OCI-LY7 (cell line): ENCODE measurements around the gene GID4. TPM values are rescaled to one million over a fixed set of nuclear protein-coding genes. Genes with fewer than 3 reads are reported as not detected.

Experiments used
- BruUV-seq: library from RNA; stranded (reverse); fragments of 400-500 nt; replicated peaks from 2 replicates; lab custom pipeline; 2021; lab: Mats Ljungman, UMichigan
- CTCF ChIA-PET: fragments of 300-600 bp; sonication (Branson Sonifier 250); formaldehyde crosslinking; loops from one replicate; lab custom pipeline; 2022; ENCODE audit warnings: antibody characterized with exemption; ENCODE audit not compliant: unreplicated experiment; lab: Charles Lee
- POLR2A ChIA-PET: fragments of 300-600 bp; sonication (Branson Sonifier 250); formaldehyde crosslinking; loops from one replicate; lab custom pipeline; 2022; ENCODE audit warnings: antibody characterized with exemption; lab: Charles Lee
- DNase-seq: peaks from one replicate; pipeline ENCODE4 v3.0.0-alpha.2; 2015; ENCODE audit warnings: low spot score
- H2AFZ ChIP-seq: fragments of 200-600 bp; sonication (generic), shearing (Covaris generic); 2 replicates; pipeline ENCODE4 v1.6.1; 2014; ENCODE audit warnings: mild to moderate bottlenecking, antibody characterized with exemption, low read length, moderate library complexity
- H3K27ac ChIP-seq: fragments of 200-600 bp; sonication (generic); 2 replicates; pipeline ENCODE4 v1.5.1; 2014; ENCODE audit warnings: mixed run types, low read depth, mild to moderate bottlenecking, moderate library complexity, low read length, inconsistent platforms; ENCODE audit not compliant: poor library complexity, severe bottlenecking
- H3K36me3 ChIP-seq: fragments of 200-600 bp; sonication (generic); 2 replicates; pipeline ENCODE4 v1.6.1; 2014; ENCODE audit warnings: mild to moderate bottlenecking, antibody characterized with exemption, low read length, moderate library complexity, mixed read lengths; ENCODE audit not compliant: insufficient read depth
- H3K4me1 ChIP-seq: fragments of 200-600 bp; sonication (generic); 2 replicates; pipeline ENCODE4 v1.5.1; 2014; ENCODE audit warnings: mild to moderate bottlenecking, low read length; ENCODE audit not compliant: insufficient read depth, poor library complexity, severe bottlenecking
- H3K4me2 ChIP-seq: fragments of 200-600 bp; sonication (generic); 2 replicates; pipeline ENCODE4 v1.6.1; 2014; ENCODE audit warnings: mild to moderate bottlenecking, low read length
- H3K4me3 ChIP-seq: fragments of 200-600 bp; sonication (generic); 2 replicates; pipeline ENCODE4 v1.5.1; 2014; ENCODE audit warnings: mild to moderate bottlenecking, low read depth, low read length; ENCODE audit not compliant: poor library complexity, severe bottlenecking
- H3K79me2 ChIP-seq: fragments of 200-600 bp; sonication (generic); 2 replicates; pipeline ENCODE4 v1.6.1; 2016; ENCODE audit warnings: low read depth, mild to moderate bottlenecking, low read length, moderate library complexity, mixed read lengths; ENCODE audit not compliant: insufficient read depth
- H3K9me2 ChIP-seq: fragments of 200-600 bp; sonication (generic); 2 replicates; pipeline ENCODE4 v1.6.1; 2016; ENCODE audit warnings: mild to moderate bottlenecking, low read length, mixed read lengths; ENCODE audit not compliant: insufficient read depth
- H3K9me3 ChIP-seq: fragments of 200-600 bp; sonication (generic); 2 replicates; pipeline ENCODE4 v1.6.1; 2014; ENCODE audit warnings: mild to moderate bottlenecking, mixed run types, low read length, mixed read lengths
- H4K20me1 ChIP-seq: fragments of 200-600 bp; sonication (generic); 2 replicates; pipeline ENCODE4 v1.6.1; 2014; ENCODE audit warnings: mild to moderate bottlenecking, antibody characterized with exemption, low read length, moderate library complexity, mixed read lengths; ENCODE audit not compliant: insufficient read depth
- EZH2phosphoT487 ChIP-seq: fragments of 200-600 bp; sonication (generic); IDR thresholded peaks from 2 replicates; pipeline ENCODE4 v1.6.1; 2018; ENCODE audit warnings: low read depth, borderline replicate concordance, mild to moderate bottlenecking, mixed run types, antibody characterized with exemption, low read length, moderate library complexity, mixed read lengths
- intact Hi-C: fragments of 100-400 bp; cut with micrococcal nuclease; formaldehyde crosslinking; loops from one replicate; pipeline ENCODE4 v1.10.0; 2022; ENCODE audit not compliant: unreplicated experiment
- total RNA-seq, 2 experiments: library from RNA; depleted of rRNA in 1 of 2; stranded (reverse); fragments of >200 nt in 1 of 2; shearing (Covaris generic) in 1 of 2; gene quantifications; 2 replicates each; pipeline ENCODE4 v1.2.3, GENCODE V29; 2014 to 2022
- TF ChIP-seq, protein P1 (sequence below): fragments of 200-600 bp; sonication (generic); conservative IDR thresholded peaks from 2 replicates; pipeline ENCODE4 v1.5.1; 2014; ENCODE audit warnings: mild to moderate bottlenecking, antibody characterized with exemption, low read length, moderate library complexity, mixed read lengths

GID4 gene
- total RNA-seq, 2 experiments from 2014 or later: 5.1 to 11.8 TPM

- H3K4me3 ChIP-seq: peak overlapping the region; percentile 82
- TF ChIP-seq EZH2phosphoT487: no peak
- TF ChIP-seq, protein P1, sequence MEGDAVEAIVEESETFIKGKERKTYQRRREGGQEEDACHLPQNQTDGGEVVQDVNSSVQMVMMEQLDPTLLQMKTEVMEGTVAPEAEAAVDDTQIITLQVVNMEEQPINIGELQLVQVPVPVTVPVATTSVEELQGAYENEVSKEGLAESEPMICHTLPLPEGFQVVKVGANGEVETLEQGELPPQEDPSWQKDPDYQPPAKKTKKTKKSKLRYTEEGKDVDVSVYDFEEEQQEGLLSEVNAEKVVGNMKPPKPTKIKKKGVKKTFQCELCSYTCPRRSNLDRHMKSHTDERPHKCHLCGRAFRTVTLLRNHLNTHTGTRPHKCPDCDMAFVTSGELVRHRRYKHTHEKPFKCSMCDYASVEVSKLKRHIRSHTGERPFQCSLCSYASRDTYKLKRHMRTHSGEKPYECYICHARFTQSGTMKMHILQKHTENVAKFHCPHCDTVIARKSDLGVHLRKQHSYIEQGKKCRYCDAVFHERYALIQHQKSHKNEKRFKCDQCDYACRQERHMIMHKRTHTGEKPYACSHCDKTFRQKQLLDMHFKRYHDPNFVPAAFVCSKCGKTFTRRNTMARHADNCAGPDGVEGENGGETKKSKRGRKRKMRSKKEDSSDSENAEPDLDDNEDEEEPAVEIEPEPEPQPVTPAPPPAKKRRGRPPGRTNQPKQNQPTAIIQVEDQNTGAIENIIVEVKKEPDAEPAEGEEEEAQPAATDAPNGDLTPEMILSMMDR: no peak
- no peaks in the 10 kb centered on the region for H3K9me3 ChIP-seq
- H3K9me2 ChIP-seq: no peaks in the 10 kb centered on the region
- POLR2A ChIA-PET: interaction anchor here (1.0 to 1.2 kb wide), 2 partner anchors 8 to 65 kb away, joined by 3 read pairs; partner anchors contain the start of genes DRC3 and TOM1L2
- intact Hi-C loops: loop anchor here (5.0 kb wide), 1 partner anchor 215 kb away; no protein-coding TSS in a partner anchor
- peak overlapping the region; percentile 92 for H3K4me2 ChIP-seq
- CTCF ChIA-PET: no interaction called here
- BruUV-seq: no TSS peak
- H3K27ac ChIP-seq: peak overlapping the region; percentile 49
- peaks cover 72% of the 10 kb centered on the region; the same call in 1 of the 2 replicates for H3K79me2 ChIP-seq
- peak; percentile 48 for DNase-seq
- H3K36me3 ChIP-seq: no peaks in the 10 kb centered on the region; the same call in 1 of the 2 replicates
- no peaks in the 10 kb centered on the region; the same call in 1 of the 2 replicates for H4K20me1 ChIP-seq
- no peak overlapping the region for H2AFZ ChIP-seq
- H3K4me1 ChIP-seq: peaks cover 45% of the 10 kb centered on the region
These were observed 1.7 kb upstream of the GID4 start for GRCh38 chr17:18037486-18037885.

DNA sequence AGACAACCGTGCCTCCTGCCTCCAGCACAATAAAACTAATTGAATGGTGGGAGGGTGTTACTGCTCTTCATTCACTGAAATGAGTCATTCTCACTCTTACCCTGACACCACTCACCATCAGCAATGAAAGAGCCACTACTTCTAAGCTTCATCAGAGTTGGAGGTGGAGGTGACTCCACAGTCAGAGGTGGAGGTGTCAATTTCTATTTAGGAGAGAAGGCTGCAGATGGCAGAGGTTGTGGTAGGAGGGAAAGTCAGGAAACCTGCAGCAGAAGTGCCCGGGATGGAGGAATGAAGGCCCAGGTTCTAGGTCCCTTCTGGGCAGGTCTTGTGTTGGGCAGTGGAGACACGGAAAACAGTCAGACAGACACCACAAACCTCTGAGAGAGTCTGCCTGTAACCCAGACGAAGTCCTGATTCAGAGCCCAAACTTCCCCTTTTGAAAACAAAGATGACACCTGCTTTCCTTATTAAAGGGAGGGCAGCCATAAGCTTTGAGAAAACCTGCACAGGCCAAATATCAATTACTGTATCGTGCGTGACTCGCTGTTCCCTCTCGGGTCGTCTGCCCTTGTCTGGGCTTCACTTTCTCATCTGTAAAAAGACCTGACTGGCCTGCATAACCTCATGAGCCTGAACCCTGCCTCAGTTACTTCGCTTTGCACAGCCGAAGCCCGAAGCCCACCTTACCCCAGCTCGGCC is 908 bp upstream of the GID4 start:
- Histone ChIP-seq H2AFZ (peak overlapping the region; percentile 68; the same call in 1 of the 2 replicates), H3K9me3 (no peaks in the 10 kb centered on the region), H3K36me3 (no peaks in the 10 kb centered on the region; the same call in 1 of the 2 replicates), H4K20me1 (no peaks in the 10 kb centered on the region; the same call in 1 of the 2 replicates), H3K79me2 (peaks cover 64% of the 10 kb centered on the region; the same call in 1 of the 2 replicates), H3K27ac (peak overlapping the region; percentile 49), H3K9me2 (no peaks in the 10 kb centered on the region), H3K4me3 (peak overlapping the region; percentile 82), H3K4me1 (peaks cover 45% of the 10 kb centered on the region), H3K4me2 (peak overlapping the region; percentile 92)
- no TSS peak for BruUV-seq
- CTCF ChIA-PET: no interaction called here
- POLR2A ChIA-PET: interaction anchor here (0.5 to 1.2 kb wide), 3 partner anchors 9 to 486 kb away, joined by 3 to 5 read pairs (median 3); partner anchors contain the start of genes DRC3 and TOM1L2
- TF ChIP-seq, protein P1: no peak
- no peak for TF ChIP-seq EZH2phosphoT487
- intact Hi-C loops: loop anchor here (2.0 to 5.0 kb wide), 2 partner anchors 65 to 216 kb away; partner anchors contain the start of genes DRC3 and TOM1L2
- DNase-seq: peak; percentile 75
